K562 (cell line): ENCODE results near the gene BEST1. TPM values are rescaled to one million over a fixed set of nuclear protein-coding genes. Genes with fewer than 3 reads are reported as not detected.

ENCODE experiments used
- ATAC-seq: fragments of 200-7000 bp; cut with Tn5 transposase; 3 replicates; pipeline ENCODE4 v1.9.1; 2020; ENCODE audit warnings: moderate library complexity
- BruUV-seq: library from RNA; stranded (reverse); fragments of 400-500 nt; replicated peaks from 2 replicates; lab custom pipeline; 2021; lab: Mats Ljungman, UMichigan
- CTCF ChIA-PET: fragments of 300-600 bp; formaldehyde crosslinking; extraction: SDS; loops from one replicate; lab custom pipeline; 2021; ENCODE audit warnings: low intra/inter-chr PET ratio; lab: Yijun Ruan, JAX
- POLR2A ChIA-PET: fragments of 300-600, 350-650 bp; sonication (Branson Sonifier 250); formaldehyde crosslinking; extraction: SDS; loops from one replicate; lab custom pipeline; 2021; ENCODE audit warnings: antibody characterized with exemption, inconsistent platforms; lab: Yijun Ruan, JAX
- DNase-seq, 4 experiments: peaks; one replicate each; pipeline versions ENCODE4 v3.0.0 to v3.0.0-alpha.2; 2011 to 2018; ENCODE audit warnings: low spot score in 3 of 4, mixed read lengths in 3 of 4; ENCODE audit errors: extremely low read depth in 1 of 4
- FAIRE-seq: peaks from 2 replicates; lab custom pipeline; 2011; peaks lifted over from hg19 to GRCh38; lab: Jason Lieb, UNC
- H2AFZ ChIP-seq: 2 replicates; pipeline ENCODE4 v1.6.0; 2011; ENCODE audit warnings: low read depth, low read length, control low read depth, inconsistent platforms
- H3K27ac ChIP-seq: fragments of 200-600 bp; 3 replicates; pipeline ENCODE4 v1.8.0; 2011; ENCODE audit warnings: low read depth, mild to moderate bottlenecking, control low read depth, inconsistent platforms, low read length, moderate library complexity, mixed read lengths; ENCODE audit errors: extremely low read depth
- H3K27me3 ChIP-seq, 2 experiments: fragments of 300-600 bp in 1 of 2; 2 replicates in 1 of 2; 3 replicates in 1 of 2; pipeline versions ENCODE4 v1.6.0 to v1.8.0; 2011; ENCODE audit warnings: inconsistent platforms in 2 of 2, low read length in 2 of 2, mild to moderate bottlenecking in 1 of 2, mixed read lengths in 1 of 2, moderate library complexity in 1 of 2; ENCODE audit not compliant: control insufficient read depth in 2 of 2, insufficient read depth in 2 of 2
- H3K36me3 ChIP-seq: fragments of 300-600 bp; 3 replicates; pipeline ENCODE4 v1.8.0; 2011; ENCODE audit warnings: mild to moderate bottlenecking, low read length, inconsistent platforms; ENCODE audit not compliant: control insufficient read depth, insufficient read depth
- H3K4me1 ChIP-seq, 2 experiments: fragments of 200-600 bp in 1 of 2; replicated peaks in 1 of 2; 2 replicates in 1 of 2; 3 replicates in 1 of 2; pipeline versions ENCODE4 v1.5.1 to v1.8.0; 2011; ENCODE audit warnings: inconsistent platforms in 2 of 2, low read length in 2 of 2, mild to moderate bottlenecking in 1 of 2, mixed read lengths in 1 of 2, moderate library complexity in 1 of 2; ENCODE audit not compliant: control insufficient read depth in 2 of 2, insufficient read depth in 2 of 2
- H3K4me2 ChIP-seq: 2 replicates; pipeline ENCODE4 v1.6.1; 2011; ENCODE audit warnings: low read length, control low read depth, inconsistent platforms, mixed read lengths; ENCODE audit not compliant: insufficient read depth
- H3K4me3 ChIP-seq: fragments of 200-600 bp; sonication (generic), shearing (Covaris generic); 2 replicates; pipeline ENCODE4 v1.5.1; 2016; ENCODE audit warnings: control low read depth, inconsistent platforms
- H3K79me2 ChIP-seq: fragments of 200-600 bp; 3 replicates; pipeline ENCODE4 v1.8.0; 2011; ENCODE audit warnings: low read length, inconsistent platforms; ENCODE audit not compliant: control insufficient read depth, insufficient read depth
- H3K9ac ChIP-seq, 2 experiments: 2 replicates each; pipeline versions ENCODE4 v1.6.0 to v1.6.1; 2011; ENCODE audit warnings: low read depth in 2 of 2, low read length in 2 of 2, control low read depth in 1 of 2, inconsistent platforms in 1 of 2, mild to moderate bottlenecking in 1 of 2, mixed read lengths in 1 of 2; ENCODE audit not compliant: insufficient read depth in 1 of 2
- H3K9me1 ChIP-seq: one replicate; pipeline ENCODE4 v1.6.0; 2011; ENCODE audit warnings: inconsistent platforms, mild to moderate bottlenecking, low read length, moderate library complexity; ENCODE audit not compliant: control insufficient read depth, insufficient read depth
- H3K9me3 ChIP-seq: replicated peaks from 2 replicates; pipeline ENCODE4 v1.5.1; 2011; ENCODE audit warnings: low read depth, low read length, inconsistent platforms; ENCODE audit not compliant: control insufficient read depth, insufficient read depth
- H4K20me1 ChIP-seq: replicated peaks from 2 replicates; pipeline ENCODE4 v1.6.1; 2011; ENCODE audit warnings: low read length, inconsistent platforms, mixed read lengths; ENCODE audit not compliant: control insufficient read depth, insufficient read depth
- BRCA1 ChIP-seq, 2 experiments: fragments of 450-650 bp in 1 of 2; sonication (generic) in 1 of 2; formaldehyde crosslinking in 1 of 2; IDR thresholded peaks; 2 replicates each; pipeline versions ENCODE4 v1.5.0 to v1.6.1; 2017 to 2020; ENCODE audit warnings: mild to moderate bottlenecking in 1 of 2, missing genetic modification reagents in 1 of 2
- HMGXB4 ChIP-seq: sonication (generic); formaldehyde crosslinking; IDR thresholded peaks from 2 replicates; pipeline ENCODE4 v1.8.1; 2023; ENCODE audit warnings: mild to moderate bottlenecking, missing genetic modification reagents
- IFI16 ChIP-seq: fragments of 250-450 bp; sonication (Bioruptor Pico); IDR thresholded peaks from 2 replicates; pipeline ENCODE4 v2.1.2; 2022; ENCODE audit warnings: mild to moderate bottlenecking, inconsistent platforms
- MAFK ChIP-seq: IDR thresholded peaks from 2 replicates; pipeline ENCODE4 v1.6.1; 2011; ENCODE audit warnings: low read length, improper control_type of control experiment
- MBD2 ChIP-seq: sonication (generic); IDR thresholded peaks from 2 replicates; pipeline ENCODE4 v1.6.1; 2016; ENCODE audit warnings: low read depth, borderline replicate concordance
- MYNN ChIP-seq, 2 experiments: sonication (generic); formaldehyde crosslinking in 1 of 2; IDR thresholded peaks; 2 replicates each; pipeline versions ENCODE4 v1.5.0 to v1.6.1; 2016 to 2020; ENCODE audit warnings: antibody characterized with exemption in 1 of 2, missing genetic modification reagents in 1 of 2
- RBFOX2 ChIP-seq: fragments of 200-400 bp; formaldehyde crosslinking; IDR thresholded peaks from 2 replicates; pipeline ENCODE4 v1.6.1; 2017; ENCODE audit warnings: low read depth, mild to moderate bottlenecking, low read length, moderate library complexity
- SUPT5H ChIP-seq: fragments of 450-650 bp; IDR thresholded peaks from 2 replicates; pipeline ENCODE4 v1.6.1; 2016
- ZNF175 ChIP-seq: fragments of 200-800 bp; sonication (Bioruptor generic); IDR thresholded peaks from 2 replicates; pipeline ENCODE4 v1.6.1; 2016; ENCODE audit warnings: low read depth, mild to moderate bottlenecking, missing genetic modification characterization, missing compliant biosample characterization
- ZNF644 ChIP-seq: fragments of 200-800 bp; sonication (Bioruptor generic); IDR thresholded peaks from 2 replicates; pipeline ENCODE4 v1.6.1; 2016; ENCODE audit warnings: low read depth, missing genetic modification characterization, missing compliant biosample characterization
- ZNF717 ChIP-seq: fragments of 250-450 bp; sonication (Bioruptor Pico); IDR thresholded peaks from 2 replicates; pipeline ENCODE4 v1.5.0; 2021
- WGBS: fragments of 100-300 bp; shearing (Covaris generic); methylation state at CpG from one replicate; pipeline ENCODE4 v1.1.6; 2016; ENCODE audit warnings: low coverage, mixed read lengths; ENCODE audit not compliant: insufficient coverage; ENCODE audit errors: missing lambda C conversion rate; 5-methylcytosine and 5-hydroxymethylcytosine counted together
- in situ Hi-C: fragments of 300-500 bp; cut with MboI; formaldehyde crosslinking; loops from 4 replicates; pipeline ENCODE4 v1.15.0; 2018; ENCODE audit warnings: inconsistent platforms, mixed read lengths
- intact Hi-C: fragments of 100-400 bp; cut with micrococcal nuclease; formaldehyde crosslinking; loops from 2 replicates; pipeline ENCODE4 v1.14.2; 2022
- polyA plus RNA-seq, 8 experiments: library from polyadenylated mRNA; depleted of rRNA in 4 of 8; stranded (reverse) in 5 of 8; unstranded in 3 of 8; fragments of >200 nt; fragmentation: Nextera tagmentation in 2 of 8; fragmentation: Illumina TruSeq in 1 of 8; extraction: Ambion mirVana in 2 of 8; extraction: Trizol in 1 of 8; gene quantifications; 2 replicates each; pipeline versions ENCODE4 v1.2.1 to v1.2.3, GENCODE V29; 2011 to 2014; ENCODE audit warnings: inconsistent platforms in 1 of 8, missing spikeins in 1 of 8
- total RNA-seq, 7 experiments: library from RNA; depleted of rRNA in 6 of 7; stranded (reverse); fragments of >200 nt in 6 of 7; fragmentation: Illumina TruSeq in 2 of 7; extraction: Trizol in 2 of 7; gene quantifications; 2 replicates each; pipeline versions ENCODE4 v1.2.1 to v1.2.3, GENCODE V29; 2011 to 2021; ENCODE audit warnings: low replicate concordance in 1 of 7
- TF ChIP-seq, protein P1 (sequence below), 2 experiments: fragments of 450-650 bp; conservative IDR thresholded peaks; 2 replicates each; pipeline ENCODE4 v1.6.1; 2017; ENCODE audit warnings: mild to moderate bottlenecking in 2 of 2, moderate library complexity in 2 of 2

The BEST1 gene
- total and polyA plus RNA-seq, 9 of the 15 experiments (the other 6 are each of a cell fraction or from before 2014, with no cell fraction given) = 0.07 to 1.3 (median 0.40) TPM

- TF ChIP-seq, protein P1, sequence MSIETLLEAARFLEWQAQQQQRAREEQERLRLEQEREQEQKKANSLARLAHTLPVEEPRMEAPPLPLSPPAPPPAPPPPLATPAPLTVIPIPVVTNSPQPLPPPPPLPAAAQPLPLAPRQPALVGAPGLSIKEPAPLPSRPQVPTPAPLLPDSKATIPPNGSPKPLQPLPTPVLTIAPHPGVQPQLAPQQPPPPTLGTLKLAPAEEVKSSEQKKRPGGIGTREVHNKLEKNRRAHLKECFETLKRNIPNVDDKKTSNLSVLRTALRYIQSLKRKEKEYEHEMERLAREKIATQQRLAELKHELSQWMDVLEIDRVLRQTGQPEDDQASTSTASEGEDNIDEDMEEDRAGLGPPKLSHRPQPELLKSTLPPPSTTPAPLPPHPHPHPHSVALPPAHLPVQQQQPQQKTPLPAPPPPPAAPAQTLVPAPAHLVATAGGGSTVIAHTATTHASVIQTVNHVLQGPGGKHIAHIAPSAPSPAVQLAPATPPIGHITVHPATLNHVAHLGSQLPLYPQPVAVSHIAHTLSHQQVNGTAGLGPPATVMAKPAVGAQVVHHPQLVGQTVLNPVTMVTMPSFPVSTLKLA (conservative IDR thresholded peaks at IDR 0.05) = no peak
- TF ChIP-seq RBFOX2 = peak; percentile 56
Observed at GRCh38 chr11:61962213-61963015, 12.3 kb downstream of the BEST1 start (continued).

- Histone ChIP-seq H3K9me1 (peaks cover 6% of the 10 kb centered on the region), H3K27me3 (no peaks in the 10 kb centered on the region), H3K4me3 (no peak overlapping the region), H3K9ac (0 out of 4 replicates have a peak overlapping the region, but pooled peaks of 1 of the 2 experiments have one; percentile 1), H4K20me1 (peaks cover 43% of the 10 kb centered on the region), H2AFZ (no peak overlapping the region), H3K79me2 (peaks cover 46% of the 10 kb centered on the region), H3K27ac (peak overlapping the region; percentile 42; the same call in 2 of the 3 replicates), H3K4me1 (peaks cover 37 to 45% of the 10 kb centered on the region in 2 experiments), H3K4me2 (no peak overlapping the region; the same call in 1 of the 2 replicates), H3K36me3 (peaks cover 39% of the 10 kb centered on the region), H3K9me3 (no peaks in the 10 kb centered on the region)
- in situ Hi-C loops (no loop called here), intact Hi-C loops (no loop called here)
- POLR2A ChIA-PET = interaction anchor here (1.0 to 11.8 kb wide), 19 partner anchors 8 to 180 kb away, joined by 3 to 327 read pairs (median 8); partner anchors contain the start of genes BEST1, FEN1 and TMEM258
- peak; percentile 45 for ATAC-seq
- BruUV-seq = no TSS peak
- peak; percentile 57 for FAIRE-seq
- peak; percentile 46 to 68 (median 52) for DNase-seq
- CTCF ChIA-PET = no interaction called here
- 60% methylated on average over 3 of the region's 3 CpGs for WGBS
- TF ChIP-seq MBD2 (no peak), IFI16 (CRISPR knock-in tag) (no peak), SUPT5H (no peak), BRCA1 (IDR thresholded peaks at IDR 0.05) (no peak), BRCA1 (CRISPR knock-in tag; IDR thresholded peaks at IDR 0.05) (no peak), ZNF175 (no peak), ZNF644 (tag) (no peak), ZNF717 (CRISPR knock-in tag) (0 out of 2 replicates have a peak, but pooled peaks have one; percentile 60), MAFK (0 out of 2 replicates have a peak, but pooled peaks have one; percentile 14), MYNN (IDR thresholded peaks at IDR 0.05) (peak; percentile 8; the same call in 1 of the 2 replicates), MYNN (CRISPR knock-in tag; IDR thresholded peaks at IDR 0.05) (no peak), HMGXB4 (no peak)
Observed at GRCh38 chr11:61963016-61963281, 12.8 kb downstream of the BEST1 start.
